PFSK-1 (cell line): ENCODE data around the gene LMTK3.

Experiments
- FOXP2 ChIP-seq: optimal IDR thresholded peaks from 2 replicates; pipeline ENCODE3; 2011; ENCODE audit warnings: borderline replicate concordance, control low read depth, inconsistent platforms; ENCODE audit not compliant: insufficient read depth; ENCODE audit errors: extremely low read length, extremely low read depth
- POLR2AphosphoS5 ChIP-seq: IDR thresholded peaks from 2 replicates; pipeline ENCODE4 v1.6.1; 2012; ENCODE audit warnings: low read depth, mild to moderate bottlenecking, control low read depth, low read length, moderate library complexity
- SIN3A ChIP-seq: IDR thresholded peaks from 2 replicates; pipeline ENCODE4 v1.6.1; 2012; ENCODE audit warnings: mild to moderate bottlenecking, low read length, moderate library complexity, borderline replicate concordance; ENCODE audit not compliant: insufficient read depth
- TAF1 ChIP-seq: IDR thresholded peaks from 2 replicates; pipeline ENCODE4 v1.6.1; 2012; ENCODE audit warnings: low read length, control low read depth, borderline replicate concordance; ENCODE audit not compliant: insufficient read depth
- TF ChIP-seq, protein P1 (sequence below), 2 experiments: IDR thresholded peaks; 2 replicates each; pipeline versions ENCODE4 v1.6.1 to v1.8.0; 2011 to 2012; ENCODE audit warnings: low read depth in 2 of 2, low read length in 2 of 2, control low read depth in 1 of 2, inconsistent platforms in 1 of 2, mild to moderate bottlenecking in 1 of 2, moderate library complexity in 1 of 2; ENCODE audit not compliant: insufficient read depth in 1 of 2

DNA sequence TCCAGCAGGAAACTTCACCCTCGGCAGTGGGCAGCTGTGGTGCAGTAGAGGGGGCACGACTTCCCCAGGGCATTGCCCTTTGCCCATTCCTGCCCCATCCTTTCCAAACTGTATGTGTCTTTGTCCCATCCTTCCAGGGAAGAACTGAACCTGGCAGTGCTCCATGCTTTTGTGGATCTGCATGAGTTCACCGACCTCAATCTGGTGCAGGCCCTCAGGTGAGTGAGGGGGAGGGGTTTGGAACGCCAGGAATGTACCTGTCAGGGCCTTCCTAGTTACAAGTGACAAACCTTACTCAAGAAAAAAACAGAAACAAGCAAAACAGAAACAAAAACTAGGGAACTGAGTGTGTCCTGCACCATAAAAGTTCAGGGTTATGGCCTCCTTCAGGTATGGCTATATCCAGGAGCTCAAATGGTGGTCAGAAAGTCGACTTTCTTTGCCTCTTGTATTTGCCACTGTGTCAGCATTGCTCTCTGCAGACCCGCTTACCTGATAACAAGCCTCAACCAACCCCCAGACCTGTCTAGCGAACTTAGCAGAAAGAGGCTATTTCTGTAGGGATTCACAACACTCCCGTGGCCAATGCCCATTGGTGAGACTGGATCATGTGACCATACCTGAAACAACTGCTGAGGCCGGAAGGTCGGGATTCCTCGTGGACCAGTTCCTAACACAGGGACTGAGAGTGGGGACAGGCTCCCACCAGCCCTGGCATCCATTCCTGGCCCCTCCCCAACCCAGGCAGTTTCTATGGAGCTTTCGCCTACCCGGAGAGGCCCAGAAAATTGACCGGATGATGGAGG is 38.3 kb downstream of the LMTK3 start:
- TF ChIP-seq POLR2AphosphoS5 (no peak; the same call in 1 of the 2 replicates), SIN3A (no peak), TAF1 (no peak), FOXP2 (no peak)
- TF ChIP-seq, protein P1, sequence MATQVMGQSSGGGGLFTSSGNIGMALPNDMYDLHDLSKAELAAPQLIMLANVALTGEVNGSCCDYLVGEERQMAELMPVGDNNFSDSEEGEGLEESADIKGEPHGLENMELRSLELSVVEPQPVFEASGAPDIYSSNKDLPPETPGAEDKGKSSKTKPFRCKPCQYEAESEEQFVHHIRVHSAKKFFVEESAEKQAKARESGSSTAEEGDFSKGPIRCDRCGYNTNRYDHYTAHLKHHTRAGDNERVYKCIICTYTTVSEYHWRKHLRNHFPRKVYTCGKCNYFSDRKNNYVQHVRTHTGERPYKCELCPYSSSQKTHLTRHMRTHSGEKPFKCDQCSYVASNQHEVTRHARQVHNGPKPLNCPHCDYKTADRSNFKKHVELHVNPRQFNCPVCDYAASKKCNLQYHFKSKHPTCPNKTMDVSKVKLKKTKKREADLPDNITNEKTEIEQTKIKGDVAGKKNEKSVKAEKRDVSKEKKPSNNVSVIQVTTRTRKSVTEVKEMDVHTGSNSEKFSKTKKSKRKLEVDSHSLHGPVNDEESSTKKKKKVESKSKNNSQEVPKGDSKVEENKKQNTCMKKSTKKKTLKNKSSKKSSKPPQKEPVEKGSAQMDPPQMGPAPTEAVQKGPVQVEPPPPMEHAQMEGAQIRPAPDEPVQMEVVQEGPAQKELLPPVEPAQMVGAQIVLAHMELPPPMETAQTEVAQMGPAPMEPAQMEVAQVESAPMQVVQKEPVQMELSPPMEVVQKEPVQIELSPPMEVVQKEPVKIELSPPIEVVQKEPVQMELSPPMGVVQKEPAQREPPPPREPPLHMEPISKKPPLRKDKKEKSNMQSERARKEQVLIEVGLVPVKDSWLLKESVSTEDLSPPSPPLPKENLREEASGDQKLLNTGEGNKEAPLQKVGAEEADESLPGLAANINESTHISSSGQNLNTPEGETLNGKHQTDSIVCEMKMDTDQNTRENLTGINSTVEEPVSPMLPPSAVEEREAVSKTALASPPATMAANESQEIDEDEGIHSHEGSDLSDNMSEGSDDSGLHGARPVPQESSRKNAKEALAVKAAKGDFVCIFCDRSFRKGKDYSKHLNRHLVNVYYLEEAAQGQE (IDR thresholded peaks at IDR 0.05; ENCODE audit: insufficient read depth in 1 of 2, low read depth in 2 of 2, low read length in 2 of 2), result no peak
